Endothelial cell of umbilical vein (primary cell): ENCODE measurements around the gene OGFOD2.

Source experiments
- EZH2 ChIP-seq: IDR thresholded peaks from 2 replicates; pipeline ENCODE4 v1.6.1; 2012; ENCODE audit warnings: borderline replicate concordance, low read depth, mild to moderate bottlenecking, moderate library complexity, low read length, inconsistent platforms; ENCODE audit not compliant: severe bottlenecking
- POLR2AphosphoS5 ChIP-seq: IDR thresholded peaks from 2 replicates; pipeline ENCODE4 v1.6.1; 2012; ENCODE audit warnings: low read depth, mild to moderate bottlenecking, control low read depth, low read length, moderate library complexity; ENCODE audit not compliant: insufficient read depth
- TF ChIP-seq, protein P1 (sequence below), 2 donors: IDR thresholded peaks; 1 replicate in 1 of 2; 2 replicates in 1 of 2; pipeline ENCODE4 v1.5.1; 2011; ENCODE audit warnings: low read length in 2 of 2, mild to moderate bottlenecking in 2 of 2, moderate library complexity in 2 of 2, control low read depth in 1 of 2, inconsistent platforms in 1 of 2, low read depth in 1 of 2; ENCODE audit not compliant: insufficient read depth in 1 of 2; ENCODE audit errors: extremely low read depth in 1 of 2

DNA sequence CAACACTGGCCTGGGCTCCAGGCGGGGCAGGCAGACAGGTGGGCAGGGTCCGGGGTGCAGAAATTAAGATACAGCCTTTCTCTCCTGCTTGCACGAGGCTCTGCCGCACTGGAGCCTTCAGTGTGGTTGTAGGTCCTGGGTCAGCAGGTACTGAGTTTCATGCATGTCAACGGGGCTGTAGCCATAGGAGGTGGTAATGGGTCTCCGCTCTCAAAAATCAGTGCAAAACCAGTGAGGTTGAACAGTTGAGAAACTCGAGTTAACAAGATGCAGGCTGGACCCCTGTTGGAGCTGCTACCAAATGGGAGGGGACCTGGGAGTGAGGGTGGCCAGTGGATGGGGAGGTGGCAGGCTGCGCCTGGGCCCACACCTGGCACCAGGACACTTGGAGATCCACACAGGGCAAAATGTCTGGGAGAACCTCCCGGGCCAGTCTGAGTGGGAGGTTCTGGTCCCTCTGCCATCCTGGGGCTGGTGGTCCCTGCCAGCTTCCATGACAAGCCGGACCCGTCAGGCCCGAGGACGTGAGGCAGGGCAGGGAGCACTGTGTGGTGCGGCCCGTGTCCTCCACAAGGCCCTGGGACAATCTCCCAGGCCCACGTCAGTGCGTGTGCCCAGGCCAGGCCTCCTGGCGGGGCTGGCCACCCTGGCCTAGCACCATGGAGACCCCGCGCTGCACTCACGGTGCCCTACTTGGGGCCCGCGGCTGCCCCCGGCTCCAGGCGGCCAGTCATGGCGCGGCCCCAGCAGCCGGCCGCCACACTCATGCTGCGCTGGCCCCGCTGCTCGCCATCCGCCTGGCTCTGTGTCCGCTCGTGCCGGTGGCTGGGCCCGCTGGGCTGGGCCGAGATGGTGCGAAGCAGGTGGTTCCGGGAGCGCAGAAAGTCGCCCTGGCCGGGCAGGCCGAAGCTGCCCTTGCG is 10.6 kb downstream of the OGFOD2 start:
- no peak for TF ChIP-seq POLR2AphosphoS5
- TF ChIP-seq, protein P1, sequence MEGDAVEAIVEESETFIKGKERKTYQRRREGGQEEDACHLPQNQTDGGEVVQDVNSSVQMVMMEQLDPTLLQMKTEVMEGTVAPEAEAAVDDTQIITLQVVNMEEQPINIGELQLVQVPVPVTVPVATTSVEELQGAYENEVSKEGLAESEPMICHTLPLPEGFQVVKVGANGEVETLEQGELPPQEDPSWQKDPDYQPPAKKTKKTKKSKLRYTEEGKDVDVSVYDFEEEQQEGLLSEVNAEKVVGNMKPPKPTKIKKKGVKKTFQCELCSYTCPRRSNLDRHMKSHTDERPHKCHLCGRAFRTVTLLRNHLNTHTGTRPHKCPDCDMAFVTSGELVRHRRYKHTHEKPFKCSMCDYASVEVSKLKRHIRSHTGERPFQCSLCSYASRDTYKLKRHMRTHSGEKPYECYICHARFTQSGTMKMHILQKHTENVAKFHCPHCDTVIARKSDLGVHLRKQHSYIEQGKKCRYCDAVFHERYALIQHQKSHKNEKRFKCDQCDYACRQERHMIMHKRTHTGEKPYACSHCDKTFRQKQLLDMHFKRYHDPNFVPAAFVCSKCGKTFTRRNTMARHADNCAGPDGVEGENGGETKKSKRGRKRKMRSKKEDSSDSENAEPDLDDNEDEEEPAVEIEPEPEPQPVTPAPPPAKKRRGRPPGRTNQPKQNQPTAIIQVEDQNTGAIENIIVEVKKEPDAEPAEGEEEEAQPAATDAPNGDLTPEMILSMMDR (IDR thresholded peaks at IDR 0.05; ENCODE audit: extremely low read depth in 1 of 2, insufficient read depth in 1 of 2, low read depth in 1 of 2, low read length in 2 of 2), result no peak
- no peak for TF ChIP-seq EZH2
